Activated naive CD8-positive, alpha-beta T cell treated with anti-CD3 and anti-CD28 coated beads for 36 hours (primary cell): ENCODE measurements around the gene CHERP. TPM values are rescaled to one million over a fixed set of nuclear protein-coding genes. Genes with fewer than 3 reads are reported as not detected.
"Not testable (repeated sequence)": the region's sequence is repeated elsewhere in the genome, so short reads cannot be mapped to it uniquely, and the experiment has no call there.

Source experiments
- DNase-seq: peaks from one replicate; pipeline ENCODE4 v3.0.0; 2021
- H3K27ac Mint-ChIP-seq: one replicate; pipeline ENCODE4 v1.8.0; 2022; ENCODE audit warnings: mild to moderate bottlenecking, moderate library complexity, mixed read lengths
- H3K27me3 Mint-ChIP-seq: one replicate; pipeline ENCODE4 v1.8.0; 2022; ENCODE audit warnings: mild to moderate bottlenecking, mixed read lengths
- H3K36me3 Mint-ChIP-seq: one replicate; pipeline ENCODE4 v1.8.0; 2021; ENCODE audit warnings: mild to moderate bottlenecking, mixed read lengths
- H3K4me1 Mint-ChIP-seq: one replicate; pipeline ENCODE4 v1.8.0; 2021; ENCODE audit warnings: mixed read lengths
- H3K4me3 Mint-ChIP-seq: one replicate; pipeline ENCODE4 v1.8.0; 2022; ENCODE audit warnings: mild to moderate bottlenecking, moderate library complexity, mixed read lengths
- H3K9me3 Mint-ChIP-seq: one replicate; pipeline ENCODE4 v1.8.0; 2022; ENCODE audit warnings: mixed read lengths
- total RNA-seq, 2 experiments: library from RNA; stranded (reverse); gene quantifications; one replicate each; pipeline ENCODE4 v1.2.3, GENCODE V29; 2021

CHERP gene
- total RNA-seq, 2 experiments from 2014 or later = 82.3 to 93.7 TPM

- DNase-seq = no peak
- no peaks in the 10 kb centered on the region for H3K9me3 Mint-ChIP-seq
- no peaks in the 10 kb centered on the region for H3K27me3 Mint-ChIP-seq
- no peak overlapping the region for H3K4me3 Mint-ChIP-seq
- H3K36me3 Mint-ChIP-seq = peaks cover 26% of the 10 kb centered on the region
- no peak overlapping the region for H3K27ac Mint-ChIP-seq
- H3K4me1 Mint-ChIP-seq = no peaks in the 10 kb centered on the region
Observed at GRCh38 chr19:16520986-16521624, 21.1 kb downstream of the CHERP start.

- H3K27me3 Mint-ChIP-seq = no peaks in the 10 kb centered on the region
- no peaks in the 10 kb centered on the region for H3K9me3 Mint-ChIP-seq
- peaks cover 26% of the 10 kb centered on the region for H3K36me3 Mint-ChIP-seq
- DNase-seq = no peak
- H3K4me1 Mint-ChIP-seq = no peaks in the 10 kb centered on the region
- no peak overlapping the region for H3K27ac Mint-ChIP-seq
- H3K4me3 Mint-ChIP-seq = no peak overlapping the region
Observed at GRCh38 chr19:16520074-16520973, 21.9 kb downstream of the CHERP start.

- H3K4me1 Mint-ChIP-seq = no peaks in the 10 kb centered on the region
- peaks cover 26% of the 10 kb centered on the region for H3K36me3 Mint-ChIP-seq
- DNase-seq = no peak
- no peaks in the 10 kb centered on the region for H3K9me3 Mint-ChIP-seq
- no peak overlapping the region for H3K4me3 Mint-ChIP-seq
- H3K27me3 Mint-ChIP-seq = no peaks in the 10 kb centered on the region
- no peak overlapping the region for H3K27ac Mint-ChIP-seq
Observed at GRCh38 chr19:16519230-16519687, 23.0 kb downstream of the CHERP start.

GRCh38 chr19:16518483-16519229 lies 23.6 kb downstream of the CHERP start:
- Mint-ChIP-seq H3K4me3 (no peak overlapping the region), H3K9me3 (no peaks in the 10 kb centered on the region), H3K36me3 (peaks cover 21% of the 10 kb centered on the region), H3K4me1 (no peaks in the 10 kb centered on the region), H3K27me3 (no peaks in the 10 kb centered on the region), H3K27ac (no peak overlapping the region)
- no peak for DNase-seq

GRCh38 chr19:16518061-16518460 lies 24.2 kb downstream of the CHERP start:
- Mint-ChIP-seq H3K36me3 (peaks cover 21% of the 10 kb centered on the region), H3K4me1 (no peaks in the 10 kb centered on the region), H3K27me3 (no peaks in the 10 kb centered on the region), H3K27ac (no peak overlapping the region), H3K9me3 (no peaks in the 10 kb centered on the region), H3K4me3 (no peak overlapping the region)
- no peak for DNase-seq

GRCh38 chr19:16516923-16517610 lies 25.2 kb downstream of the CHERP start:
- Mint-ChIP-seq H3K27ac (no peak overlapping the region), H3K27me3 (no peaks in the 10 kb centered on the region), H3K36me3 (peaks cover 21% of the 10 kb centered on the region), H3K4me3 (no peak overlapping the region), H3K9me3 (no peaks in the 10 kb centered on the region), H3K4me1 (no peaks in the 10 kb centered on the region)
- no peak for DNase-seq

- Mint-ChIP-seq H3K27me3 (no peaks in the 10 kb centered on the region), H3K36me3 (peaks cover 20% of the 10 kb centered on the region)
Observed at GRCh38 chr19:16516381-16516780, 25.9 kb downstream of the CHERP start.

GRCh38 chr19:16514383-16515019 lies 27.7 kb downstream of the CHERP start:
- Mint-ChIP-seq H3K27ac (no peak overlapping the region), H3K4me3 (no peak overlapping the region), H3K4me1 (no peaks in the 10 kb centered on the region), H3K9me3 (no peaks in the 10 kb centered on the region), H3K27me3 (no peaks in the 10 kb centered on the region), H3K36me3 (peaks cover 14% of the 10 kb centered on the region)
- no peak for DNase-seq

More at GRCh38 chr19:16516381-16516780, 25.9 kb downstream of the CHERP start:
- Mint-ChIP-seq H3K9me3 (no peaks in the 10 kb centered on the region), H3K27ac (no peak overlapping the region), H3K4me1 (no peaks in the 10 kb centered on the region), H3K4me3 (no peak overlapping the region)
- DNase-seq = no peak

GRCh38 chr19:16512611-16513010 lies 29.6 kb downstream of the CHERP start:
- H3K9me3 Mint-ChIP-seq, H3K27ac Mint-ChIP-seq, H3K4me1 Mint-ChIP-seq, H3K36me3 Mint-ChIP-seq, H3K4me3 Mint-ChIP-seq, H3K27me3 Mint-ChIP-seq, DNase-seq: not testable (repeated sequence)

- Mint-ChIP-seq H3K27ac (no peak overlapping the region), H3K9me3 (no peaks in the 10 kb centered on the region), H3K27me3 (no peaks in the 10 kb centered on the region), H3K36me3 (peaks cover 1% of the 10 kb centered on the region), H3K4me1 (no peaks in the 10 kb centered on the region), H3K4me3 (no peak overlapping the region)
- DNase-seq = no peak
Observed at GRCh38 chr19:16509141-16510061, 32.8 kb downstream of the CHERP start.

- no peak for DNase-seq
- Mint-ChIP-seq H3K27me3 (no peaks in the 10 kb centered on the region), H3K4me1 (no peaks in the 10 kb centered on the region), H3K9me3 (no peaks in the 10 kb centered on the region), H3K27ac (no peak overlapping the region), H3K36me3 (peaks cover 1% of the 10 kb centered on the region), H3K4me3 (no peak overlapping the region)
Observed at GRCh38 chr19:16508546-16508945, 33.7 kb downstream of the CHERP start.

- Mint-ChIP-seq H3K4me3 (no peak overlapping the region), H3K36me3 (peaks cover 1% of the 10 kb centered on the region), H3K27ac (no peak overlapping the region), H3K27me3 (no peaks in the 10 kb centered on the region), H3K9me3 (no peaks in the 10 kb centered on the region), H3K4me1 (no peaks in the 10 kb centered on the region)
- DNase-seq = no peak
Observed at GRCh38 chr19:16506961-16507360, 35.3 kb downstream of the CHERP start.

GRCh38 chr19:16506161-16506560 lies 36.1 kb downstream of the CHERP start:
- H3K27me3 Mint-ChIP-seq = not testable (repeated sequence)

More at GRCh38 chr19:16506161-16506560, 36.1 kb downstream of the CHERP start:
- H3K36me3 Mint-ChIP-seq, H3K9me3 Mint-ChIP-seq, H3K27ac Mint-ChIP-seq, H3K4me3 Mint-ChIP-seq, H3K4me1 Mint-ChIP-seq, DNase-seq: not testable (repeated sequence)
